ENCODE measurements around the gene LRRC10B.

- no peak for TF ChIP-seq POLR2AphosphoS5 (IDR thresholded peaks at IDR 0.05; ENCODE audit: low read depth, low read length)
- TF ChIP-seq, protein P1, sequence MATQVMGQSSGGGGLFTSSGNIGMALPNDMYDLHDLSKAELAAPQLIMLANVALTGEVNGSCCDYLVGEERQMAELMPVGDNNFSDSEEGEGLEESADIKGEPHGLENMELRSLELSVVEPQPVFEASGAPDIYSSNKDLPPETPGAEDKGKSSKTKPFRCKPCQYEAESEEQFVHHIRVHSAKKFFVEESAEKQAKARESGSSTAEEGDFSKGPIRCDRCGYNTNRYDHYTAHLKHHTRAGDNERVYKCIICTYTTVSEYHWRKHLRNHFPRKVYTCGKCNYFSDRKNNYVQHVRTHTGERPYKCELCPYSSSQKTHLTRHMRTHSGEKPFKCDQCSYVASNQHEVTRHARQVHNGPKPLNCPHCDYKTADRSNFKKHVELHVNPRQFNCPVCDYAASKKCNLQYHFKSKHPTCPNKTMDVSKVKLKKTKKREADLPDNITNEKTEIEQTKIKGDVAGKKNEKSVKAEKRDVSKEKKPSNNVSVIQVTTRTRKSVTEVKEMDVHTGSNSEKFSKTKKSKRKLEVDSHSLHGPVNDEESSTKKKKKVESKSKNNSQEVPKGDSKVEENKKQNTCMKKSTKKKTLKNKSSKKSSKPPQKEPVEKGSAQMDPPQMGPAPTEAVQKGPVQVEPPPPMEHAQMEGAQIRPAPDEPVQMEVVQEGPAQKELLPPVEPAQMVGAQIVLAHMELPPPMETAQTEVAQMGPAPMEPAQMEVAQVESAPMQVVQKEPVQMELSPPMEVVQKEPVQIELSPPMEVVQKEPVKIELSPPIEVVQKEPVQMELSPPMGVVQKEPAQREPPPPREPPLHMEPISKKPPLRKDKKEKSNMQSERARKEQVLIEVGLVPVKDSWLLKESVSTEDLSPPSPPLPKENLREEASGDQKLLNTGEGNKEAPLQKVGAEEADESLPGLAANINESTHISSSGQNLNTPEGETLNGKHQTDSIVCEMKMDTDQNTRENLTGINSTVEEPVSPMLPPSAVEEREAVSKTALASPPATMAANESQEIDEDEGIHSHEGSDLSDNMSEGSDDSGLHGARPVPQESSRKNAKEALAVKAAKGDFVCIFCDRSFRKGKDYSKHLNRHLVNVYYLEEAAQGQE (IDR thresholded peaks at IDR 0.05; ENCODE audit: insufficient read depth in 1 of 2, low read depth in 2 of 2, low read length in 2 of 2), result no peak
Measured at GRCh38 chr11:61533401-61533800, 24.9 kb downstream of the LRRC10B start.
